GM20431 (cell line): ENCODE results near the gene PTGFRN.

Experiments
- in situ Hi-C: fragments of 300-500 bp; cut with MseI, MboI; formaldehyde crosslinking; loops from one replicate; pipeline ENCODE4 v1.15.0; 2020; ENCODE audit warnings: low sequenced_read_pairs; ENCODE audit not compliant: unreplicated experiment

The PTGFRN gene

GRCh38 chr1:117020526-117021156, 110.9 kb downstream of the PTGFRN start:
- in situ Hi-C loops = no loop called here

- in situ Hi-C loops = no loop called here
These were observed 112.4 kb downstream of the PTGFRN start for GRCh38 chr1:117022114-117022513.

GRCh38 chr1:117025568-117025967, 115.9 kb downstream of the PTGFRN start:
- in situ Hi-C loops = no loop called here

- in situ Hi-C loops = no loop called here
These were observed 116.6 kb downstream of the PTGFRN start for GRCh38 chr1:117026361-117026760.

GRCh38 chr1:117029685-117030084, 120.0 kb downstream of the PTGFRN start:
- in situ Hi-C loops = no loop called here

GRCh38 chr1:117030271-117030877, 120.7 kb downstream of the PTGFRN start:
- in situ Hi-C loops = no loop called here

- in situ Hi-C loops = no loop called here
These were observed 122.5 kb downstream of the PTGFRN start for GRCh38 chr1:117032266-117032665.

- in situ Hi-C loops = no loop called here
These were observed 123.2 kb downstream of the PTGFRN start for GRCh38 chr1:117032681-117033539.

GRCh38 chr1:117033772-117034171, 124.1 kb downstream of the PTGFRN start:
- in situ Hi-C loops = no loop called here

GRCh38 chr1:117034791-117035290, 125.1 kb downstream of the PTGFRN start:
- in situ Hi-C loops = no loop called here

- in situ Hi-C loops = no loop called here
These were observed 126.3 kb downstream of the PTGFRN start for GRCh38 chr1:117036018-117036461.

- in situ Hi-C loops = no loop called here
These were observed 128.1 kb downstream of the PTGFRN start for GRCh38 chr1:117037802-117038201.

GRCh38 chr1:117038236-117038635, 128.5 kb downstream of the PTGFRN start:
- in situ Hi-C loops = no loop called here
